Measurements from ENCODE around the gene AFF2. TPM values are rescaled to one million over a fixed set of nuclear protein-coding genes. Genes with fewer than 3 reads are reported as not detected.
"Not testable (repeated sequence)": the region's sequence is repeated elsewhere in the genome, so short reads cannot be mapped to it uniquely, and the experiment has no call there.

Gene AFF2
- total RNA-seq, 1 donor from 2014 or later, result 1.3 TPM

GRCh38 chrX:148836741-148837140 is 336.3 kb downstream of the AFF2 start:
- DNase-seq (ENCODE audit: low read depth), result no peak

GRCh38 chrX:148850631-148851030 is 350.2 kb downstream of the AFF2 start:
- DNase-seq (ENCODE audit: low read depth), result no peak

- no peak for DNase-seq (ENCODE audit: low read depth)
These were observed 353.9 kb downstream of the AFF2 start for GRCh38 chrX:148854306-148854705.

GRCh38 chrX:148856505-148856904 is 356.1 kb downstream of the AFF2 start:
- DNase-seq (ENCODE audit: low read depth), result no peak

- DNase-seq (ENCODE audit: low read depth), result no peak
These were observed 365.1 kb downstream of the AFF2 start for GRCh38 chrX:148865277-148866210.

DNA sequence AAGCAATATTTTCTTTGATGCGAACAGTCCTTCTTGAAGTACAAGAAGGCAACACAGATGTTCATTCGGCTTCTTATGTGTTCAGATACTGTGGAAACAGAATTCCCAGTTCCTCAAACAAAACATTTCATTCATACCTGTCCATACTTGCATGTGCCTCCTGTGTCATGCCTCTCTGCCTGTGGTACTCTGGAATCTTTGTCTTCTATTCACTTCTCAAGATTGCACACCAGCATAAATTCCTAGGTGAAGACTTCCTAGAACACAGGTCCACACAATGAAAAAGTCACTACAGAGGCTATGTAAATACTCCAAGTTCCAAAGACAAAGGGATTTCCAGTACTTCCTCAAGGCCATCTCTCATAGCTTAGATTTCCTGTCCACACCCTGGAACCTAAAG is 367.2 kb downstream of the AFF2 start:
- DNase-seq (ENCODE audit: low read depth), result no peak

DNA sequence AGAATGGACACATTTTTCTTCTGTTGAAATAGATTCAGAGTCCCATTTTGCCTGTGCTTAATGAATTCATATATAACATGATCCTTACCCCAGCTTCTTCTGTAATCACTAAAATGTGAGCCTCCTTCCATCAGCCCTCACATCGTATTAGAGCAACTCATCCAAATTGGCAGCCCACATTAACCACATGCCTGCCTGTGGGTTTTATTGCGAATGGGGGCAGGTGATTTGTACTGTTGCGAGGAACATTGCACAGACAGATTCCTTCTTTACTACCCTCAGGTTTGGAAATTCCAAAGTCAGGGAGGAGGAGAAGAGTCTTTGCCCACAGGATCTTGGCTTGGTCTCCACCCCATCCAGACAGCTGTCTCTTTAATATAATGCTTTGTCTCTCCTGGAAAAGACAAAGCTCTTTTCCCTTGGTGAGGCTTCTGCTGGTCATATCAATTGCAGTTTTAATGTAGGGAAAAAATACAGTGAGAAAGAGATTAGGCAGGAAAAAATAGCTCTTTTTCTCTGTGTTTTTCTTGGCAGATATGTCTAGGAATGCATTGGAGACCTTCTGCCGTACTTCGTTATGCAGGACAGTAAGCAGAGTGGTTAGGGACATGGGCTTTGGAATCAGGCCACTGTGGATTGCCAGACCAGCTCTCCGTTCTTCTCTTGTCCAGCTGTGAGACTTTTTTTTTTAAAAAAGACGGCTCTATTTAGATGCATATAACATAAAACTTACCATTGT is 371.2 kb downstream of the AFF2 start:
- peak; percentile 46 for DNase-seq (ENCODE audit: low read depth)

DNA sequence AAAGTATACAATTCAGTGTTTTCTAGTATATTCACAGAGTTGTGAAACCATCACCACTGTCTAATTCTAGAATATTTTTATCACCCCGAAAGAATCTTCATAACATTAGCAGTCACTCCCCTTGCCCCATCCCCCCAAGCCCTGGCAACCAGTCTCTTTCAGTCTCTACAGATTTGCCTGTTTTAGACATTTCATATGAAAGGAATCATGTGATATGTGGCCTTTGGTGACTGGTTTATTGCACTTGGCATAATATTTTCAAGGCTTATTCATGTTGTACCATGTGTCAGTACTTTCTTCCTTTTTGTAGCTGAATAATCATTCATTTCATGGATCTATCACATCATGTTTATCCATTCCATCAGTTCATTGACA is 371.7 kb downstream of the AFF2 start:
- no peak for DNase-seq (ENCODE audit: low read depth)

GRCh38 chrX:148872881-148873280 is 372.5 kb downstream of the AFF2 start:
- DNase-seq (ENCODE audit: low read depth), result no peak

DNA sequence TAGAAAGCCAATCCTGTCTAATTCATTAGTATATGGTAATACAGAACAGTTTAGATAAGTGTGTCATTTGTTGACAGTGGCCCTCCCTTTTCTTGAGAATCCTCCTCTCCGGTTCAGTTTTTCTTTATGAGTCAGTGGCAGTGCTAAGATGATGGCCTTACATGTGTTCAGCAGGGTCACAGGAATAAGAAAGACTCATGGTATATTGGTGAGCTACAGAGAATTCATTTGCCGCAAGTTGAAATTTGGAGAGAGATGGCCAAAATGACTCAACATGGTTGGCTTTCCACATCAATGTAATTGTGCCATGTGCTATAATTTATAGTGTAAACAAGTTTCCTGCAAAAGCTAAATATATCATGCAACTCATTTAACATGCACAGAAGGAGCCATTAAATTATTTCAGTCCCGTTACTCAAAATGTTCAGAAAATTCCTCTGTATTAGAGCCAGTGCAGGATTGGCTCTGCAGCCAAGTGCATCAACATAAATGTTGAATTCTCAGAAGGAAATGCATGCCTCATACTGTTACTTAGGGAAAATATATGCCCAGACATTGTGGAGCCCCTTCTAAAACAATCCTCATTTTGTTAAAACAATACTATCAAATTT is 374.3 kb downstream of the AFF2 start:
- DNase-seq (ENCODE audit: low read depth), result no peak

- peak; percentile 1 for DNase-seq (ENCODE audit: low read depth)
These were observed 378.0 kb downstream of the AFF2 start for GRCh38 chrX:148878371-148878770.

- no peak for DNase-seq (ENCODE audit: low read depth)
These were observed 384.8 kb downstream of the AFF2 start for GRCh38 chrX:148885203-148885602.

GRCh38 chrX:148893395-148893794 is 393.0 kb downstream of the AFF2 start:
- DNase-seq (ENCODE audit: low read depth), result no peak

DNA sequence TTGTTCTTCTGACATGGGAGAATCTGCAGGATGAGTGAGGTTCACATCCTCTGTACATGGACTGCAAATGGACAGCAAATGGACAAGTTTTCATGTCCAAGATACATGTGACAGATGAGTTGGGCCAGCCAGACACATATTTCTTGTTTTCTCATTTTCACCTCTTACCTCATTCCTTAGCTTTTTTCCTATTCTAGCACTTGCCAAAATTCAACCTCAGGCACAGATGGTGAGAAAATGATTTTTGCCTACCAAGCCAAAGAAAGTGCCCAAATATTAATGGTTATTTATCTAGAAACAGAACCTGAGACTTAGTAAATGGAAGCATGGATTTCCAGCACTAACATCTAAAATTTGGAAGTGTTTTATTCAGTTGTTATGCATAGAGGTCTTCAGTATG is 402.2 kb downstream of the AFF2 start:
- no peak for DNase-seq (ENCODE audit: low read depth)

DNA sequence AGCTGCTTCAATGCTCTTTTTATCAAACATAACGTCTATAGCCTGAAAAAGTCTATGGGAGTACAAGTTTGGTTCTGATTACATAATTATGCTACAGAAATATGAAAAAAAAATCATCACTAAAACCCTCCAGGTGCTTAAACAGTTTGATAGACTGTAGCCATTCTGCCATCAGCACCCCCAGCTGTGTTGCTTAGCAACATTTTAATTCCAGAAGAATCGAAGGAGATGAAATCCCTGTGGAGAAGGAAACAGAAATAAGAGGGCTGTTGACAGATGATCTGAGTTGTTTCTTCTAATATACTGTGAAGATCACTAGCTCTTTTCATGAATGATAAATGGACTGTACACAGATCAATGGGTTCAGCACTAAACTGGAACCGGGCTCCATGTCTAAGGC is 402.8 kb downstream of the AFF2 start:
- no peak for DNase-seq (ENCODE audit: low read depth)

DNA sequence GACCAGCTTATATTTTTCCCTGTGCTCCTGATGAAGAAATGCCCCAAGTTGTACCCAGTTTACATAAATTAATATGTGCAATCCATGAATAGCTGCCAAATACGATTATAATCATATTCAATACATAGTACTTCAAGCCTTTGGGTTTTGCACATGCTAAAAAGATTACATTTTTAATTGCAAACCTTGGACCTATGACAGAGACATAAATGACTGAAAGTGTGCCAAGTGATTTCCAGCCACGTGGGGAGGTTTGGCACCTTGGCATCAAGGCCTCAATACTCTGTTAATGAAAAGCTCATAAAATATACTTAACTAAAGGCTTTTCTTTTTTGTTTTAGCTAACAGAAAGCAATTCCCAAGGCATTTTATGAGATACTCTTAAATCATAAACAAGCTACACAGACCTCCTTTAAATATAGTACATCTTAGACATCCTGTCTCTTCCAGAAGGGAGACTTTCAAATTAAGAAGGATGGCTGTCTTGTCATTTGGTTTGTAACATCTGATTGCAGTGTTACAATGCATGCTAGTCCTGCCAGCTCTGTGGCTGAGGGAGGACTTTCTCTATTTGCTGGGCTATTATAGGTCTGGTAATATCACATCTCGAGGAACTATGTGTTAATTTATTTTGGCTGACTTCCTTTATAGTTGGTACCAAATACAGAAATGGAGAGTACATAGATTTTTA is 404.1 kb downstream of the AFF2 start:
- DNase-seq (ENCODE audit: low read depth), result no peak

DNA sequence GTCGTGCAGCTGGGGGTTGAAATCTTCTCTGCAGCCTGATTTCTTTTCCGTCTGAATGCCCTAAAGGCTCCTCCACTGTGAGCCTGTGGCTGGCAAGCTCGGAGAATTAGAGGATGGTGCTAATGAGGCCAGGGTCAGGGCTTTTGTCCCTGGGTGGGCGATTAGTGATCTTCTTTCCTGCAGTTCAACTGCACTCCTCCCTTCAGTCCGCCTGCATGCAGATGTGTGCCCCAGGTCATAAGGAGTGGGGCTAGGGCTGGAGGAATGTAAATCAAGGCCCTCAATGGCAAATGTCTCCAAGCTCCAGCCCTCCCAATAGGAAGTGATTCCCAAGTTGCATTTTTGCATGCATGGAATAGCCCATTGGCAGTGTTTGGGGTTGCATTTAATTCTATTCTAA is 405.0 kb downstream of the AFF2 start:
- DNase-seq (ENCODE audit: low read depth), result no peak

- not testable (repeated sequence) for DNase-seq (ENCODE audit: low read depth)
These were observed 406.2 kb downstream of the AFF2 start for GRCh38 chrX:148906628-148907027.

GRCh38 chrX:148909758-148910157 is 409.3 kb downstream of the AFF2 start:
- no peak for DNase-seq (ENCODE audit: low read depth)

- no peak for DNase-seq (ENCODE audit: low read depth)
These were observed 413.6 kb downstream of the AFF2 start for GRCh38 chrX:148913971-148914370.

DNA sequence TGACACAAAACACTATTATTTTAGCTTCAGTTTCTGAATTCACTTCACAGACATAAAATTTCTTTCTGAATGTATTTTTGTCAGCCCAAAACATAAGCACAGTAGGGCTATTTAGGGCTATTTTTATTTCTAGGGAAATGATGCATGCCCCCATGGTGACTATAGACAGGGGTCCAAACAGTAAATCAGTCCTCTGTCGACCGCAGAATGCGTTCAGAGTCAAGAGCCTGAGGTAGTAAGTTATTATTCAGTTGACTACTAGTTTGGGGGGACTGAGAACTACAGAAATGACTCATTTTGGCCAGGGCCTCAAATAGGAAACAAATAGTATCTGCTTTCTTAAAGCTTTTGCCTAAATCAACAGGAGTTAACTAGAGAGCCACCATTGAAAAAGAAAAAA is 414.4 kb downstream of the AFF2 start:
- no peak for DNase-seq (ENCODE audit: low read depth)

DNA sequence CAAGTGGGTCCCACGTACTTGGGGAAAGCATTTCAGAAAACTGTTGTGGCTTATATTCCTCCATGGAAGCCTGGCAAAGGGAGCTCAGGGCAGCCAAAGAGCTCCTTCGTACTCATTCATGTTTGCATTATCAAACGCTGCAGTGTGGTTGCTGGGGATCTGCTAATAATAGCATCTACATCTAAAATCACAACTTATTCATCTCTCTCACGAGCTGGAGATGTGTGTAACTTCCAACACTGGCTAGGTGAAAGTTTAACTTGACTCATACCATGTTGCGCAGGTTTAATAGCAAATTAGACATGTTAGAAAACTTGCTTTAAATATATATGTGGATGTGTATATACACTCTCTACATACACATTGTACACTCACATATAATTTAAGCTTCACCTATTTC is 415.1 kb downstream of the AFF2 start:
- no peak for DNase-seq (ENCODE audit: low read depth)
